ENCODE results near the gene PARL.

DNA sequence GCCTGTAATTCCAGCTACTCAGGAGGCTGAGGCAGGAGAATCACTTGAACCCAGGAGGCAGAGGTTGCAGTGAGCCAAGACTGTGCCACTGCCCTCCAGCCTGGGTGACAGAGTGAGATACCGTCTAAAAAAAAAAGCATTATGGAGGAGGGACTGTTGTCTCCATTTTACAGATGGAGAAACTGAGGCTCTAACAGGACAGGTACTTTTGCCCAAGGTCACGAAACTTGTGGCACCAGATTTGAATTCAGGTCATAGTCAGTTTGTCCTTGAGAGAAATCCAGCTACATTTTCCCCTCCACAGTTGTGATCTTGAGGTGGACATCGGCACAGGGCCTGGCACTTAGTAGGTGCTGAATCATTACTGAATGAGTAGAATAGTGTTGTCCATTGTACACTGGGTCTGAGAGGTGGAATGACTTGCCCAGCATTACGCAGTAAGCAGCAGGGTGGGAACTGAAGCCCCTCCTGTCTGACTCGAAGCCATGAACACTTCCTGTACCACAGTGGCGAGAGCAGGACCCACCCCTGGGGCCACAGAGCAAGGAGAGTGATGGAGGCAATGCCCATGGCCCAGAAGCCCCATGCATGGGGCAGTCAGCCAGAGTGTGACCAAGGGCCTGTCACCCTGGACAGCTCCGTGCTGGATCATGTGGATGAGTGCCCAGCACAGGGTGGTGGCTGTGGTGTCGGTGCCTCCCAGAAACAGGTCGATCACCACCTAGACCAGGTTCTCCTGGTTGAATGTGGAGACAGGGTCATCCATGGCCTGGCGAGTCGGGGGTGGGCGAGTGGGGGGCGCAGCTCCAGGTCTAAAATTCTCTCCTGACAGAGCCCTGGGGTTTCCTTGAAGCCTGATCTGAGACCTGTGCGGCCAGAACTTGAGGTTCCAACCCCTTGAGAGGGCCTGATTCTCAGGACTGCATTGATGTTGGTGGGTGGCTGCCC, 20.4 kb upstream of the PARL start:
- TF ChIP-seq, protein P1, sequence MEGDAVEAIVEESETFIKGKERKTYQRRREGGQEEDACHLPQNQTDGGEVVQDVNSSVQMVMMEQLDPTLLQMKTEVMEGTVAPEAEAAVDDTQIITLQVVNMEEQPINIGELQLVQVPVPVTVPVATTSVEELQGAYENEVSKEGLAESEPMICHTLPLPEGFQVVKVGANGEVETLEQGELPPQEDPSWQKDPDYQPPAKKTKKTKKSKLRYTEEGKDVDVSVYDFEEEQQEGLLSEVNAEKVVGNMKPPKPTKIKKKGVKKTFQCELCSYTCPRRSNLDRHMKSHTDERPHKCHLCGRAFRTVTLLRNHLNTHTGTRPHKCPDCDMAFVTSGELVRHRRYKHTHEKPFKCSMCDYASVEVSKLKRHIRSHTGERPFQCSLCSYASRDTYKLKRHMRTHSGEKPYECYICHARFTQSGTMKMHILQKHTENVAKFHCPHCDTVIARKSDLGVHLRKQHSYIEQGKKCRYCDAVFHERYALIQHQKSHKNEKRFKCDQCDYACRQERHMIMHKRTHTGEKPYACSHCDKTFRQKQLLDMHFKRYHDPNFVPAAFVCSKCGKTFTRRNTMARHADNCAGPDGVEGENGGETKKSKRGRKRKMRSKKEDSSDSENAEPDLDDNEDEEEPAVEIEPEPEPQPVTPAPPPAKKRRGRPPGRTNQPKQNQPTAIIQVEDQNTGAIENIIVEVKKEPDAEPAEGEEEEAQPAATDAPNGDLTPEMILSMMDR (conservative IDR thresholded peaks at IDR 0.05 in 1 of 2, IDR thresholded peaks at IDR 0.05 in 1 of 2; ENCODE audit: extremely low read depth in 1 of 2, insufficient read depth in 1 of 2, low read depth in 1 of 2, low read length in 2 of 2): no peak
- no peak for TF ChIP-seq EZH2 (IDR thresholded peaks at IDR 0.05; ENCODE audit: borderline replicate concordance, low read length)

All from mammary epithelial cell (primary cell).